ENCODE results near the gene CRELD1. TPM values are rescaled to one million over a fixed set of nuclear protein-coding genes. Genes with fewer than 3 reads are reported as not detected.

CRELD1 gene
- total and polyA plus RNA-seq, 2 of the 13 experiments (the other 11 are each of a cell fraction or from before 2014, with no cell fraction given): 27.1 to 61.9 TPM

GRCh38 chr3:9909221-9910013 lies 24.2 kb upstream of the CRELD1 start:
- Histone ChIP-seq H4K20me1 (ENCODE audit: insufficient read depth, low read length) (no peaks in the 10 kb centered on the region), H3K27ac (ENCODE audit: extremely low read length, insufficient read depth, low read length) (no peak overlapping the region), H3K27me3 (ENCODE audit: control insufficient read depth in 1 of 2, insufficient read depth in 2 of 2, low read length in 2 of 2) (no peaks in the 10 kb centered on the region), H2AFZ (ENCODE audit: low read length) (no peak overlapping the region), H3K36me3 (replicated peaks in 1 of 2; ENCODE audit: control insufficient read depth in 1 of 2, insufficient read depth in 2 of 2, low read length in 2 of 2) (peaks cover 18 to 38% of the 10 kb centered on the region in 2 experiments), H3K9me3 (ENCODE audit: low read length) (no peaks in the 10 kb centered on the region), H3K4me1 (ENCODE audit: insufficient read depth, low read length) (peaks cover 20% of the 10 kb centered on the region), H3K79me2 (ENCODE audit: insufficient read depth, low read length) (no peaks in the 10 kb centered on the region), H3K9ac (ENCODE audit: insufficient read depth, low read depth, low read length) (no peak overlapping the region), H3K4me3 (replicated peaks in 1 of 3; ENCODE audit: insufficient read depth in 1 of 3, low read depth in 2 of 3, low read length in 3 of 3) (no peak overlapping the region), H3K4me2 (ENCODE audit: low read depth, low read length) (no peak overlapping the region)
- POLR2A ChIA-PET: interaction anchor here (1.5 to 9.0 kb wide), 2 partner anchors 9 to 23 kb away, joined by 4 to 298 read pairs; partner anchors contain the start of genes CRELD1 and IL17RE
- ATAC-seq (no peak), DNase-seq (ENCODE audit: low spot score) (no peak), FAIRE-seq (no peak)
- CTCF ChIA-PET (ENCODE audit: low intra/inter-chr PET ratio, low total read pairs): no interaction called here
- in situ Hi-C loops (cut with HindIII; ENCODE audit: extremely low pct_ligation_motif_present, low pct_unique_long_range_greater_than_20kb) (no loop called here), intact Hi-C loops (cut with micrococcal nuclease; ENCODE audit: unreplicated experiment) (no loop called here)
- TF ChIP-seq, protein P1, sequence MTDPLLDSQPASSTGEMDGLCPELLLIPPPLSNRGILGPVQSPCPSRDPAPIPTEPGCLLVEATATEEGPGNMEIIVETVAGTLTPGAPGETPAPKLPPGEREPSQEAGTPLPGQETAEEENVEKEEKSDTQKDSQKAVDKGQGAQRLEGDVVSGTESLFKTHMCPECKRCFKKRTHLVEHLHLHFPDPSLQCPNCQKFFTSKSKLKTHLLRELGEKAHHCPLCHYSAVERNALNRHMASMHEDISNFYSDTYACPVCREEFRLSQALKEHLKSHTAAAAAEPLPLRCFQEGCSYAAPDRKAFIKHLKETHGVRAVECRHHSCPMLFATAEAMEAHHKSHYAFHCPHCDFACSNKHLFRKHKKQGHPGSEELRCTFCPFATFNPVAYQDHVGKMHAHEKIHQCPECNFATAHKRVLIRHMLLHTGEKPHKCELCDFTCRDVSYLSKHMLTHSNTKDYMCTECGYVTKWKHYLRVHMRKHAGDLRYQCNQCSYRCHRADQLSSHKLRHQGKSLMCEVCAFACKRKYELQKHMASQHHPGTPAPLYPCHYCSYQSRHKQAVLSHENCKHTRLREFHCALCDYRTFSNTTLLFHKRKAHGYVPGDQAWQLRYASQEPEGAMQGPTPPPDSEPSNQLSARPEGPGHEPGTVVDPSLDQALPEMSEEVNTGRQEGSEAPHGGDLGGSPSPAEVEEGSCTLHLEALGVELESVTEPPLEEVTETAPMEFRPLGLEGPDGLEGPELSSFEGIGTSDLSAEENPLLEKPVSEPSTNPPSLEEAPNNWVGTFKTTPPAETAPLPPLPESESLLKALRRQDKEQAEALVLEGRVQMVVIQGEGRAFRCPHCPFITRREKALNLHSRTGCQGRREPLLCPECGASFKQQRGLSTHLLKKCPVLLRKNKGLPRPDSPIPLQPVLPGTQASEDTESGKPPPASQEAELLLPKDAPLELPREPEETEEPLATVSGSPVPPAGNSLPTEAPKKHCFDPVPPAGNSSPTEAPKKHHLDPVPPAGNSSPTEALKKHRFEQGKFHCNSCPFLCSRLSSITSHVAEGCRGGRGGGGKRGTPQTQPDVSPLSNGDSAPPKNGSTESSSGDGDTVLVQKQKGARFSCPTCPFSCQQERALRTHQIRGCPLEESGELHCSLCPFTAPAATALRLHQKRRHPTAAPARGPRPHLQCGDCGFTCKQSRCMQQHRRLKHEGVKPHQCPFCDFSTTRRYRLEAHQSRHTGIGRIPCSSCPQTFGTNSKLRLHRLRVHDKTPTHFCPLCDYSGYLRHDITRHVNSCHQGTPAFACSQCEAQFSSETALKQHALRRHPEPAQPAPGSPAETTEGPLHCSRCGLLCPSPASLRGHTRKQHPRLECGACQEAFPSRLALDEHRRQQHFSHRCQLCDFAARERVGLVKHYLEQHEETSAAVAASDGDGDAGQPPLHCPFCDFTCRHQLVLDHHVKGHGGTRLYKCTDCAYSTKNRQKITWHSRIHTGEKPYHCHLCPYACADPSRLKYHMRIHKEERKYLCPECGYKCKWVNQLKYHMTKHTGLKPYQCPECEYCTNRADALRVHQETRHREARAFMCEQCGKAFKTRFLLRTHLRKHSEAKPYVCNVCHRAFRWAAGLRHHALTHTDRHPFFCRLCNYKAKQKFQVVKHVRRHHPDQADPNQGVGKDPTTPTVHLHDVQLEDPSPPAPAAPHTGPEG (CRISPR knock-in tag; IDR thresholded peaks at IDR 0.05): no peak
- TF ChIP-seq, protein P2, sequence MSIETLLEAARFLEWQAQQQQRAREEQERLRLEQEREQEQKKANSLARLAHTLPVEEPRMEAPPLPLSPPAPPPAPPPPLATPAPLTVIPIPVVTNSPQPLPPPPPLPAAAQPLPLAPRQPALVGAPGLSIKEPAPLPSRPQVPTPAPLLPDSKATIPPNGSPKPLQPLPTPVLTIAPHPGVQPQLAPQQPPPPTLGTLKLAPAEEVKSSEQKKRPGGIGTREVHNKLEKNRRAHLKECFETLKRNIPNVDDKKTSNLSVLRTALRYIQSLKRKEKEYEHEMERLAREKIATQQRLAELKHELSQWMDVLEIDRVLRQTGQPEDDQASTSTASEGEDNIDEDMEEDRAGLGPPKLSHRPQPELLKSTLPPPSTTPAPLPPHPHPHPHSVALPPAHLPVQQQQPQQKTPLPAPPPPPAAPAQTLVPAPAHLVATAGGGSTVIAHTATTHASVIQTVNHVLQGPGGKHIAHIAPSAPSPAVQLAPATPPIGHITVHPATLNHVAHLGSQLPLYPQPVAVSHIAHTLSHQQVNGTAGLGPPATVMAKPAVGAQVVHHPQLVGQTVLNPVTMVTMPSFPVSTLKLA (IDR thresholded peaks at IDR 0.05): 0 out of 2 replicates have a peak, but pooled peaks have one; percentile 11
- TF ChIP-seq AGO1 (IDR thresholded peaks at IDR 0.05; ENCODE audit: low read depth, low read length, poor library complexity, severe bottlenecking) (no peak), ZFP36L1 (CRISPR knock-in tag; IDR thresholded peaks at IDR 0.05) (no peak), ZKSCAN5 (CRISPR knock-in tag; IDR thresholded peaks at IDR 0.05) (no peak), BRCA1 (CRISPR knock-in tag; IDR thresholded peaks at IDR 0.05) (no peak), EEA1 (CRISPR knock-in tag; IDR thresholded peaks at IDR 0.05; ENCODE audit: borderline replicate concordance) (no peak), PTBP1 (IDR thresholded peaks at IDR 0.05; ENCODE audit: low read depth, low read length, poor library complexity, severe bottlenecking) (no peak)
- WGBS (ENCODE audit: low lambda C conversion rate): 90% methylated on average over 7 of the region's 7 CpGs
- no TSS peak for BruUV-seq (replicated peaks)
